GM21528 (cell line): ENCODE results near the gene HLA-DOA.

ENCODE experiments used
- ATAC-seq: cut with Tn5 transposase; IDR thresholded peaks from one replicate; pipeline ENCODE4 v1.9.1; 2021; ENCODE audit warnings: mild to moderate bottlenecking, moderate library complexity; ENCODE audit not compliant: unreplicated experiment, low FRiP score

The HLA-DOA gene

GRCh38 chr6:33017694-33018353 is 8.4 kb upstream of the HLA-DOA start:
- no peak for ATAC-seq

- no peak for ATAC-seq
Observed at GRCh38 chr6:33017018-33017417, 7.6 kb upstream of the HLA-DOA start.

GRCh38 chr6:33015798-33016197 is 6.4 kb upstream of the HLA-DOA start:
- ATAC-seq = no peak

- no peak for ATAC-seq
Observed at GRCh38 chr6:33014841-33015634, 5.6 kb upstream of the HLA-DOA start.

GRCh38 chr6:33013608-33014007 is 4.2 kb upstream of the HLA-DOA start:
- ATAC-seq = no peak

GRCh38 chr6:33010356-33010755 is 965 bp upstream of the HLA-DOA start:
- no peak for ATAC-seq

- ATAC-seq = no peak
Observed at GRCh38 chr6:33007831-33008400, 1.5 kb downstream of the HLA-DOA start.

- no peak for ATAC-seq
Observed at GRCh38 chr6:33004940-33005339, 4.5 kb downstream of the HLA-DOA start.

- no peak for ATAC-seq
Observed at GRCh38 chr6:33001685-33002084, 7.7 kb downstream of the HLA-DOA start.

GRCh38 chr6:33000055-33000454 is 9.3 kb downstream of the HLA-DOA start:
- no peak for ATAC-seq

GRCh38 chr6:32995448-32995847 is 13.9 kb downstream of the HLA-DOA start:
- ATAC-seq = no peak

- ATAC-seq = no peak
Observed at GRCh38 chr6:32993363-32993973, 15.9 kb downstream of the HLA-DOA start.

- no peak for ATAC-seq
Observed at GRCh38 chr6:32991972-32992371, 17.4 kb downstream of the HLA-DOA start.

- no peak for ATAC-seq
Observed at GRCh38 chr6:32989368-32989767, 20.0 kb downstream of the HLA-DOA start.

- no peak for ATAC-seq
Observed at GRCh38 chr6:32984622-32985389, 24.6 kb downstream of the HLA-DOA start.

GRCh38 chr6:32983964-32984621 is 25.3 kb downstream of the HLA-DOA start:
- ATAC-seq = no peak

GRCh38 chr6:32983493-32983848 is 25.9 kb downstream of the HLA-DOA start:
- no peak for ATAC-seq

- no peak for ATAC-seq
Observed at GRCh38 chr6:32982702-32983492, 26.5 kb downstream of the HLA-DOA start.

- ATAC-seq = no peak
Observed at GRCh38 chr6:32982084-32982701, 27.2 kb downstream of the HLA-DOA start.
